ENCODE results near the gene BRINP1. TPM values are rescaled to one million over a fixed set of nuclear protein-coding genes. Genes with fewer than 3 reads are reported as not detected.

BRINP1 gene
- total RNA-seq, 1 donor: 17.0 TPM

- Histone ChIP-seq H3K79me2 (ENCODE audit: insufficient read depth, low read length) (no peaks in the 10 kb centered on the region), H3K4me3 (ENCODE audit: insufficient read depth, low read length) (no peak overlapping the region), H3K27ac (ENCODE audit: low read depth, low read length) (no peak overlapping the region), H2AFZ (ENCODE audit: low read length) (no peak overlapping the region), H3K9me3 (ENCODE audit: low read depth, low read length) (no peaks in the 10 kb centered on the region), H3K36me3 (ENCODE audit: insufficient read depth, low read length) (no peaks in the 10 kb centered on the region), H4K20me1 (ENCODE audit: insufficient read depth, low read length) (no peaks in the 10 kb centered on the region), H3K27me3 (ENCODE audit: insufficient read depth, low read length) (no peaks in the 10 kb centered on the region), H3K4me2 (ENCODE audit: insufficient read depth, low read length) (no peak overlapping the region), H3K4me1 (ENCODE audit: insufficient read depth, low read length) (no peaks in the 10 kb centered on the region)
- peak; percentile 52 for TF ChIP-seq CTCF (IDR thresholded peaks at IDR 0.05; ENCODE audit: extremely low read depth, low read depth, low read length)
- no peak for DNase-seq (ENCODE audit: insufficient read length, low spot score, missing footprints)
Measured at GRCh38 chr9:119375892-119376291, 6.7 kb upstream of the BRINP1 start.

GRCh38 chr9:119372951-119373350 lies 3.7 kb upstream of the BRINP1 start:
- no peaks in the 10 kb centered on the region for H3K36me3 ChIP-seq (ENCODE audit: insufficient read depth, low read length)
- H3K4me1 ChIP-seq (ENCODE audit: insufficient read depth, low read length): no peaks in the 10 kb centered on the region
- no peak overlapping the region for H2AFZ ChIP-seq (ENCODE audit: low read length)
- no peak for TF ChIP-seq CTCF (IDR thresholded peaks at IDR 0.05; ENCODE audit: extremely low read depth, low read depth, low read length)
- H3K4me2 ChIP-seq (ENCODE audit: insufficient read depth, low read length): no peak overlapping the region
- DNase-seq (ENCODE audit: insufficient read length, low spot score, missing footprints): no peak
- H3K27ac ChIP-seq (ENCODE audit: low read depth, low read length): no peak overlapping the region
- no peak overlapping the region for H3K4me3 ChIP-seq (ENCODE audit: insufficient read depth, low read length)
- H4K20me1 ChIP-seq (ENCODE audit: insufficient read depth, low read length): no peaks in the 10 kb centered on the region
- no peaks in the 10 kb centered on the region for H3K79me2 ChIP-seq (ENCODE audit: insufficient read depth, low read length)
- peaks cover 14% of the 10 kb centered on the region for H3K27me3 ChIP-seq (ENCODE audit: insufficient read depth, low read length)
- H3K9me3 ChIP-seq (ENCODE audit: low read depth, low read length): no peaks in the 10 kb centered on the region

- no peak overlapping the region for H3K4me3 ChIP-seq (ENCODE audit: insufficient read depth, low read length)
- H3K4me2 ChIP-seq (ENCODE audit: insufficient read depth, low read length): no peak overlapping the region
- no peak overlapping the region for H3K27ac ChIP-seq (ENCODE audit: low read depth, low read length)
- TF ChIP-seq CTCF (IDR thresholded peaks at IDR 0.05; ENCODE audit: extremely low read depth, low read depth, low read length): no peak
- no peaks in the 10 kb centered on the region for H3K79me2 ChIP-seq (ENCODE audit: insufficient read depth, low read length)
- peak; percentile 87 for DNase-seq (ENCODE audit: insufficient read length, low spot score, missing footprints)
- no peaks in the 10 kb centered on the region for H4K20me1 ChIP-seq (ENCODE audit: insufficient read depth, low read length)
- no peaks in the 10 kb centered on the region for H3K36me3 ChIP-seq (ENCODE audit: insufficient read depth, low read length)
- H3K27me3 ChIP-seq (ENCODE audit: insufficient read depth, low read length): peaks cover 16% of the 10 kb centered on the region
- H3K4me1 ChIP-seq (ENCODE audit: insufficient read depth, low read length): no peaks in the 10 kb centered on the region
- no peak overlapping the region for H2AFZ ChIP-seq (ENCODE audit: low read length)
- H3K9me3 ChIP-seq (ENCODE audit: low read depth, low read length): no peaks in the 10 kb centered on the region
Measured at GRCh38 chr9:119370816-119371215, 1.6 kb upstream of the BRINP1 start.

- H4K20me1 ChIP-seq (ENCODE audit: insufficient read depth, low read length): no peaks in the 10 kb centered on the region
- peak overlapping the region; percentile 71 for H3K4me3 ChIP-seq (ENCODE audit: insufficient read depth, low read length)
- H3K9me3 ChIP-seq (ENCODE audit: low read depth, low read length): no peaks in the 10 kb centered on the region
- peaks cover 16% of the 10 kb centered on the region for H3K27me3 ChIP-seq (ENCODE audit: insufficient read depth, low read length)
- peak overlapping the region; percentile 76 for H3K4me2 ChIP-seq (ENCODE audit: insufficient read depth, low read length)
- H2AFZ ChIP-seq (ENCODE audit: low read length): peak overlapping the region; percentile 47
- H3K27ac ChIP-seq (ENCODE audit: low read depth, low read length): no peak overlapping the region
- no peaks in the 10 kb centered on the region for H3K36me3 ChIP-seq (ENCODE audit: insufficient read depth, low read length)
- H3K4me1 ChIP-seq (ENCODE audit: insufficient read depth, low read length): no peaks in the 10 kb centered on the region
- DNase-seq (ENCODE audit: insufficient read length, low spot score, missing footprints): no peak
- no peak for TF ChIP-seq CTCF (IDR thresholded peaks at IDR 0.05; ENCODE audit: extremely low read depth, low read depth, low read length)
- H3K79me2 ChIP-seq (ENCODE audit: insufficient read depth, low read length): no peaks in the 10 kb centered on the region
Measured at GRCh38 chr9:119369680-119370366, 588 bp upstream of the BRINP1 start.

All from osteoblast (primary cell).